HG03025 (cell line): ENCODE measurements around the gene SLC25A18.

Experiments
- ATAC-seq: cut with Tn5 transposase; IDR thresholded peaks from one replicate; pipeline ENCODE4 v1.9.1; 2021; ENCODE audit warnings: mild to moderate bottlenecking, moderate library complexity; ENCODE audit not compliant: unreplicated experiment, low FRiP score

Gene SLC25A18

GRCh38 chr22:17566776-17567175 is 3.5 kb downstream of the SLC25A18 start:
- no peak for ATAC-seq

DNA sequence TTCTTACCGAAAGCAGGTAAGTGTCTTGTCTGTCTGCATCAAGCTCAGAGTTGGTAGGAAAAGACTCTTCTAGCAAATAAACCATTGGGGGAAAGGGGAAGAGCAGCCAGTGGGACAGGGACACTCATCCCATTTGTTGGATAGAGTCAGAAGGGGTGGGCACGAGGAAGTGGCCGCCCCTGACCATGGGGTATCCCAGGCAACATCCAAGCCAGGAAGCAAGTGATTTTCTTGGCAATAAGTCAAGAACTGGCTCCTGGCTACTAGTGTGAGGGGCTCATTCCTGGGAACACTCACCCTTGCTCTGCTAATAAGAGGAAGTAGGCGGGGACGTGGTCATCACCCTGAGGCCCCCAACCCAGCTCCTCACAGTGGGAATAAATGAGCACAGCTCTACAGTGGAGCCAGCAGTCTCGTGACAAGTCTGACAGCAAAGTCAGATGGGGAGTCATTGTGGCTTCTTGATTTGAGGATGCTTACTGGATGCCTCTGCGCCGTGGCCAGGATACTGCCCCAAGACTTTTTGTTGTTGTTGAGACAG is 6.7 kb downstream of the SLC25A18 start:
- ATAC-seq, result no peak

GRCh38 chr22:17570851-17571631 is 7.7 kb downstream of the SLC25A18 start:
- ATAC-seq, result no peak

- no peak for ATAC-seq
Measured at GRCh38 chr22:17575151-17575550, 11.9 kb downstream of the SLC25A18 start.

GRCh38 chr22:17575681-17576080 is 12.4 kb downstream of the SLC25A18 start:
- no peak for ATAC-seq

DNA sequence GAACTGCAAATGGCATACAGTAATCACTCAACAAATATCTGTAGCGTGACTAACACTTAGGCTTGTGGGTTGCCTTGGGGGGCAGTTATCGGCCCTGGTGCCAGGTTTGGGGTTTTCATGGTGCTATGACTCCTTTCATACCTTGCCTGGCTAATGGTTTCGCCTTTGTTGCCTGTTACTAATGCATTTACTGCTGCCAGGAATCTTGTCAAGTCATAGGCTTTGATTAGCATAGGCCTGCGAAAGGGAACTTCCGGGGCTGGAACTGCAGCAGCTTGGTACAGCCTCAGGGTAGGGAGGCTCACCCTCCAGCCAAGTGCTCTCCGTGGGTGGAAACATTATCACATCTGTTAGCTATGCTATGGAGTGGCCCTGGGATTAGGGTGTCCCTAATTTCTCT is 13.2 kb downstream of the SLC25A18 start:
- no peak for ATAC-seq

DNA sequence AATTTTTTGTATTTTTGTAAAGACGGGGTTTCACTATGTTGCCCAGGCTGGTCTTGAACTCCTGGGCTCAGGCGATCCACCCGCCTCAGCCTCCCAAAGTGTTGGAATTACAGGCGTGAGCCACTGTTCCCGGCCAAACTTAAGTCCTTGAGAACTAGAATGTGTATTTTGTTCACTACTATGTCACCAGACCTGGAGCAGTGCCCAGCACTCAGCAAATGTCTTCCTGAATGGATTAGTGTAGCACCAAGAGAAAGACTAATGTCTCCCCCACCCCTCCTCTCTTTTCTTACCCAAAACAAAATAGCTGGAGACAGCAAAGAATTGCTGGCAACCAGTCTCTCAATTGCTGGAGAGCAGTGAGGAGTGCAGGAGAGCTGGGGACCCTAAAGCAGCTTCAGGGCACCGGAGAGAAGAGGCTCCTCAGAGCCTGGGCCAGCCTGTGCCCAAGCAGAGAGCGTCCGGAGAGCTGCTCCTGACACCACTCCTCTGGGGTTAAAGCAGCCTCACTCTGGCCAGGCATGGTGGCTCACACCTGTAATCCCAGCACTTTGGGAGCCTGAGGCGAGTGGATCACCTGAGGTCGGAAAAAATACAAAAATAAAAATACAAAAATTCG is 14.9 kb downstream of the SLC25A18 start:
- no peak for ATAC-seq

DNA sequence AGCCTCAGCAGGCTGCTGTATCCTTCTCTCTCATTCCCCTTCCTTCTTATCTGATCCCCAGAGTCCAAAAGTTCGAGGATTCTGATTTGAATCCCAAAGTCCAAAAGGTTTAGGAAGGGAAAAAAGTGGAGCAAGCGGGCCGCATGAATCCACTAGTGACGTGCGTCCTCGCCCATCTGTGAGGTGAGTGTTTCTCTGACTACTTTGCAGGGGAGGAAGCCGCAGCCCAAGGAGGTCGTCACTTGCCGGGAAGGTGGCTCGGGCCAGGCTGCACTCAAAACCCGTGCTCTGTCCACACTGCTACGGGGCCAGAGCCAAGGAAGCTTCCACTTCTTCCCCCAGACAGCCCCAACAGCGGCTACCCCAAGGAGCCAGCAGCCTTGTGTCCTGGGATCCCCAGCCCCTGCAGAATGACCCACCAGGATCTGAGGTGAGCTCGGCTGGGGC is 16.3 kb downstream of the SLC25A18 start:
- ATAC-seq, result no peak

GRCh38 chr22:17580441-17581031 is 17.2 kb downstream of the SLC25A18 start:
- no peak for ATAC-seq

DNA sequence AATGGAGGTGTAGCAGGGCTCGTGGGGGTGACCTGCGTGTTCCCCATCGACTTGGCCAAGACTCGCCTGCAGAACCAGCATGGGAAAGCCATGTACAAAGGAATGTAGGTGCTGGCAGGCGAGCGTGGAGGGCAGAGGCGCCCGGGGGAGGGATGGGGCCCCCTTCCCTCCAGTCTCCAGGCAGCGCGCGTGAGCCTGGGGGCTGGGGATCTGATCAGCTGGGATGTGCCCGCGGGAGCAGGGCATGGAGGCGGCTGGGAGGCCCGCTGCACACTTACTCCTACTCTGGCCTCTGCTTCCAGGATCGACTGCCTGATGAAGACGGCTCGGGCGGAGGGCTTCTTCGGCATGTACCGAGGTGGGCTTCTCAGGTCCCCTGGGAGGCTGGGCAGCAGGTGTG is 17.8 kb downstream of the SLC25A18 start:
- no peak for ATAC-seq

GRCh38 chr22:17581631-17582030 is 18.3 kb downstream of the SLC25A18 start:
- no peak for ATAC-seq

GRCh38 chr22:17583151-17583550 is 19.9 kb downstream of the SLC25A18 start:
- no peak for ATAC-seq

DNA sequence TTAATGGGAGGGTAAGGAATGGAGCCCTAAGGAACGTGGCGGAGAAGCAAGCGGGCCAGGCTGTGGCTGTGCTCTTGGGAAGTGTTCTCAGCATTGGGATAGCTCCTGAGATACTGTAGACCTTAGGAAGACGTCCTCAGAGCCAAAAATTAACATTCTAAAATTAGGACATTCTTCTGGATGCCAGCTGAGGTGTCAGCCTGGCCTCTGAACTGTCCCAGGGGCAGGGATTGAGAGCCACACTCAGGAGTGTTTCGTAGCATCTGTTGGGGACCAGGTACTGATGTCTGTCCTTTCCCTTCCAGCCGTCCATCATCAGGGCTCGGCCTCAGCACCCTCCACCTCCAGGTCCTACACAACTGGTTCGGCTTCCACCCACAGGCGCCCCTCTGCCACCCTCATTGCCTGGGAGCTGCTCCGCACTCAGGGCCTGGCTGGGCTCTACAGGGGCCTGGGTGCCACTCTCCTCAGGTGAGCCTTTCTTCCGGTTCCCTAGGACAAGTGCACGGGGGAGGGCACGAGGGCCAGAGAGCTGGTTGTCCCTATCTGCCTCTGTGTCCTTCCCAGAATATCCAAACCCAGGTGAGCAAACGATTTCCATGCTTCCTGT is 23.6 kb downstream of the SLC25A18 start:
- ATAC-seq, result no peak

DNA sequence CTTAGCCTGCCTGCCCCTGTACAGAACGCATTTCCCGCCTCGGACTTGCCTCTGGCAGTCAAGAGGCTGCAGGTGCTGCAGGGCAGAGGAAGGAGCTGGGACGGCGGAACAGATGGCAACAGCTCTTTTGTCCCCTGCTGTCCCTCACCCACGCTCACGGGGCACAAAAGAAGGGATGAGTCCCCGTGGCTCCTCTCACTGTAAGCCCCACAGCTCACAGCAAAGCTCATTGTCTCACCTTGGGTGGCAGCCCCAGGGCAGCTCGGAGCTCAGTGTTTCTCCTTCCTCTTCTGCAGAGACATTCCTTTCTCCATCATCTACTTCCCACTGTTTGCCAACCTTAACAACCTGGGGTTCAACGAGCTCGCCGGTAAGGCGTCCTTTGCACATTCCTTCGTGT is 24.3 kb downstream of the SLC25A18 start:
- ATAC-seq, result no peak

DNA sequence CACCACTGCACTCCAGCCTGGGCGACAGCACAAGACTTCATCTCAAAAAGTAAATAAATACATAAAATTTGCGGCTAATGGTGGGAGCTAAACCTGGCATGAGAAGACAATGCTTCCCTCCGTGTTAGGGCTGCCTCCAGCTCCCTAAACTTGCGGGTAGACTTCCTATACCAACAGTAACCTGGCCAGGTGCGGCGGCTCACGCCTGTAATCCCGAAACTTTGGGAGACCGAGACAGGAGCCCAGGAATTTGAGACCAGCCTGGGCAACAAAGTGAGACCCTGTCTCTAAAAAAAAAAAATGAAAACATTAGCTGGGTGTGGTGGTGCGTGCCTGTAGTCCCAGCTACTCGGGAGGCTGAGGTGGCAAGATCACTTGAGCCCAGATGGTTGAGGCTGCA is 25.3 kb downstream of the SLC25A18 start:
- no peak for ATAC-seq

GRCh38 chr22:17589810-17590375 is 26.6 kb downstream of the SLC25A18 start:
- no peak for ATAC-seq

GRCh38 chr22:17590586-17590985 is 27.3 kb downstream of the SLC25A18 start:
- no peak for ATAC-seq

GRCh38 chr22:17592201-17592600 is 28.9 kb downstream of the SLC25A18 start:
- no peak for ATAC-seq

DNA sequence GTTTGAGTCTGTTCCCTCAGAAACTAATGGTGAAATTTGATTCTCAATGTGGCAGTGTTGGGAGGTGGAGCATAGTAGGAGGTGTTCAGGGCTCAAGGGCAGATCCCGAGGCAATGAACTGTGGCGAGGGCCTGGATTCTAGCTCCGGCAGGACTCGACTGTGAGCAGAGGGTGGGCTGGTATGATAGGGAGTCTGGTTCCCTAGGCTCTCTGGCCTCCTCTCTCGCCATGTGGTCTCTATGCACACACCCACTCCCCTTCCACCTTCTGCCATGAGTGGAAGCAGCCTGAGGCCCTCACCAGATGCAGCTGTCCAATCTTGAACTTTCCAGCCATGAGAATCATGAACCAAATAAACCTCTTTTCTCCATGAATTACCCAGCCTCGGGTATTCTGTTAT is 32.9 kb downstream of the SLC25A18 start:
- no peak for ATAC-seq

- no peak for ATAC-seq
Measured at GRCh38 chr22:17597217-17597616, 33.9 kb downstream of the SLC25A18 start.

- ATAC-seq, result no peak
Measured at GRCh38 chr22:17598318-17598717, 35.0 kb downstream of the SLC25A18 start.
